ENCODE measurements around the gene GPATCH8.
A peak's percentile ranks its signal among the peaks of the same experiment; 100 is the strongest.

GPATCH8 gene

GRCh38 chr17:44362949-44363612, 140.1 kb downstream of the GPATCH8 start (continued):
- TF ChIP-seq, protein P1, sequence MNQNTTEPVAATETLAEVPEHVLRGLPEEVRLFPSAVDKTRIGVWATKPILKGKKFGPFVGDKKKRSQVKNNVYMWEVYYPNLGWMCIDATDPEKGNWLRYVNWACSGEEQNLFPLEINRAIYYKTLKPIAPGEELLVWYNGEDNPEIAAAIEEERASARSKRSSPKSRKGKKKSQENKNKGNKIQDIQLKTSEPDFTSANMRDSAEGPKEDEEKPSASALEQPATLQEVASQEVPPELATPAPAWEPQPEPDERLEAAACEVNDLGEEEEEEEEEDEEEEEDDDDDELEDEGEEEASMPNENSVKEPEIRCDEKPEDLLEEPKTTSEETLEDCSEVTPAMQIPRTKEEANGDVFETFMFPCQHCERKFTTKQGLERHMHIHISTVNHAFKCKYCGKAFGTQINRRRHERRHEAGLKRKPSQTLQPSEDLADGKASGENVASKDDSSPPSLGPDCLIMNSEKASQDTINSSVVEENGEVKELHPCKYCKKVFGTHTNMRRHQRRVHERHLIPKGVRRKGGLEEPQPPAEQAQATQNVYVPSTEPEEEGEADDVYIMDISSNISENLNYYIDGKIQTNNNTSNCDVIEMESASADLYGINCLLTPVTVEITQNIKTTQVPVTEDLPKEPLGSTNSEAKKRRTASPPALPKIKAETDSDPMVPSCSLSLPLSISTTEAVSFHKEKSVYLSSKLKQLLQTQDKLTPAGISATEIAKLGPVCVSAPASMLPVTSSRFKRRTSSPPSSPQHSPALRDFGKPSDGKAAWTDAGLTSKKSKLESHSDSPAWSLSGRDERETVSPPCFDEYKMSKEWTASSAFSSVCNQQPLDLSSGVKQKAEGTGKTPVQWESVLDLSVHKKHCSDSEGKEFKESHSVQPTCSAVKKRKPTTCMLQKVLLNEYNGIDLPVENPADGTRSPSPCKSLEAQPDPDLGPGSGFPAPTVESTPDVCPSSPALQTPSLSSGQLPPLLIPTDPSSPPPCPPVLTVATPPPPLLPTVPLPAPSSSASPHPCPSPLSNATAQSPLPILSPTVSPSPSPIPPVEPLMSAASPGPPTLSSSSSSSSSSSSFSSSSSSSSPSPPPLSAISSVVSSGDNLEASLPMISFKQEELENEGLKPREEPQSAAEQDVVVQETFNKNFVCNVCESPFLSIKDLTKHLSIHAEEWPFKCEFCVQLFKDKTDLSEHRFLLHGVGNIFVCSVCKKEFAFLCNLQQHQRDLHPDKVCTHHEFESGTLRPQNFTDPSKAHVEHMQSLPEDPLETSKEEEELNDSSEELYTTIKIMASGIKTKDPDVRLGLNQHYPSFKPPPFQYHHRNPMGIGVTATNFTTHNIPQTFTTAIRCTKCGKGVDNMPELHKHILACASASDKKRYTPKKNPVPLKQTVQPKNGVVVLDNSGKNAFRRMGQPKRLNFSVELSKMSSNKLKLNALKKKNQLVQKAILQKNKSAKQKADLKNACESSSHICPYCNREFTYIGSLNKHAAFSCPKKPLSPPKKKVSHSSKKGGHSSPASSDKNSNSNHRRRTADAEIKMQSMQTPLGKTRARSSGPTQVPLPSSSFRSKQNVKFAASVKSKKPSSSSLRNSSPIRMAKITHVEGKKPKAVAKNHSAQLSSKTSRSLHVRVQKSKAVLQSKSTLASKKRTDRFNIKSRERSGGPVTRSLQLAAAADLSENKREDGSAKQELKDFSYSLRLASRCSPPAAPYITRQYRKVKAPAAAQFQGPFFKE (tag by site-specific recombination; IDR thresholded peaks at IDR 0.05; ENCODE audit: borderline replicate concordance), result no peak
- peak; percentile 81 for TF ChIP-seq ZFHX2 (tag by site-specific recombination; conservative IDR thresholded peaks at IDR 0.05)
- no peak for TF ChIP-seq KLF16 (tag by site-specific recombination; IDR thresholded peaks at IDR 0.05)
- no peak for TF ChIP-seq KLF9 (tag by site-specific recombination; IDR thresholded peaks at IDR 0.05; ENCODE audit: low read depth)
- no peak for TF ChIP-seq ZNF239 (tag by site-specific recombination; IDR thresholded peaks at IDR 0.05)
- TF ChIP-seq, protein P2, sequence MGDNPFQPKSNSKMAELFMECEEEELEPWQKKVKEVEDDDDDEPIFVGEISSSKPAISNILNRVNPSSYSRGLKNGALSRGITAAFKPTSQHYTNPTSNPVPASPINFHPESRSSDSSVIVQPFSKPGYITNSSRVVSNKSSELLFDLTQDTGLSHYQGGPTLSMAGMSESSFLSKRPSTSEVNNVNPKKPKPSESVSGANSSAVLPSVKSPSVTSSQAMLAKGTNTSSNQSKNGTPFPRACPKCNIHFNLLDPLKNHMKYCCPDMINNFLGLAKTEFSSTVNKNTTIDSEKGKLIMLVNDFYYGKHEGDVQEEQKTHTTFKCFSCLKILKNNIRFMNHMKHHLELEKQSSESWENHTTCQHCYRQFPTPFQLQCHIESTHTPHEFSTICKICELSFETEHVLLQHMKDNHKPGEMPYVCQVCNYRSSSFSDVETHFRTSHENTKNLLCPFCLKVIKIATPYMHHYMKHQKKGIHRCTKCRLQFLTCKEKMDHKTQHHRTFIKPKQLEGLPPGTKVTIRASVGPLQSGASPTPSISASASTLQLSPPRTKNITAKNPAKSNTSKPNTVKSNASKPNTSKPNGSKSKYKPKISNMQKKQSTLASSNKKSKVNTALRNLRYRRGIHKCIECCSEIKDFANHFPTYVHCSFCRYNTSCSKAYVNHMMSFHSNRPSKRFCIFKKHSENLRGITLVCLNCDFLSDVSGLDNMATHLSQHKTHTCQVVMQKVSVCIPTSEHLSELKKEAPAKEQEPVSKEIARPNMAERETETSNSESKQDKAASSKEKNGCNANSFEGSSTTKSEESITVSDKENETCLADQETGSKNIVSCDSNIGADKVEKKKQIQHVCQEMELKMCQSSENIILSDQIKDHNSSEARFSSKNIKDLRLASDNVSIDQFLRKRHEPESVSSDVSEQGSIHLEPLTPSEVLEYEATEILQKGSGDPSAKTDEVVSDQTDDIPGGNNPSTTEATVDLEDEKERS (tag by site-specific recombination; IDR thresholded peaks at IDR 0.05), result no peak
- TF ChIP-seq, protein P3, sequence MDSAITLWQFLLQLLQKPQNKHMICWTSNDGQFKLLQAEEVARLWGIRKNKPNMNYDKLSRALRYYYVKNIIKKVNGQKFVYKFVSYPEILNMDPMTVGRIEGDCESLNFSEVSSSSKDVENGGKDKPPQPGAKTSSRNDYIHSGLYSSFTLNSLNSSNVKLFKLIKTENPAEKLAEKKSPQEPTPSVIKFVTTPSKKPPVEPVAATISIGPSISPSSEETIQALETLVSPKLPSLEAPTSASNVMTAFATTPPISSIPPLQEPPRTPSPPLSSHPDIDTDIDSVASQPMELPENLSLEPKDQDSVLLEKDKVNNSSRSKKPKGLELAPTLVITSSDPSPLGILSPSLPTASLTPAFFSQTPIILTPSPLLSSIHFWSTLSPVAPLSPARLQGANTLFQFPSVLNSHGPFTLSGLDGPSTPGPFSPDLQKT (IDR thresholded peaks at IDR 0.05; ENCODE audit: borderline replicate concordance, low read depth, low read length), result no peak
- no peak for TF ChIP-seq ZNF639 (tag by site-specific recombination; IDR thresholded peaks at IDR 0.05)
- TF ChIP-seq ZNF24 (tag by site-specific recombination; IDR thresholded peaks at IDR 0.05), result no peak
- TF ChIP-seq SCRT2 (tag by site-specific recombination; IDR thresholded peaks at IDR 0.05), result no peak
- TF ChIP-seq ZNF175 (tag by site-specific recombination; IDR thresholded peaks at IDR 0.05), result no peak
- TF ChIP-seq ZNF426 (tag by site-specific recombination; IDR thresholded peaks at IDR 0.05), result no peak
- TF ChIP-seq, protein P4, sequence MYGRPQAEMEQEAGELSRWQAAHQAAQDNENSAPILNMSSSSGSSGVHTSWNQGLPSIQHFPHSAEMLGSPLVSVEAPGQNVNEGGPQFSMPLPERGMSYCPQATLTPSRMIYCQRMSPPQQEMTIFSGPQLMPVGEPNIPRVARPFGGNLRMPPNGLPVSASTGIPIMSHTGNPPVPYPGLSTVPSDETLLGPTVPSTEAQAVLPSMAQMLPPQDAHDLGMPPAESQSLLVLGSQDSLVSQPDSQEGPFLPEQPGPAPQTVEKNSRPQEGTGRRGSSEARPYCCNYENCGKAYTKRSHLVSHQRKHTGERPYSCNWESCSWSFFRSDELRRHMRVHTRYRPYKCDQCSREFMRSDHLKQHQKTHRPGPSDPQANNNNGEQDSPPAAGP (tag by site-specific recombination; IDR thresholded peaks at IDR 0.05), result no peak
- TF ChIP-seq, protein P5, sequence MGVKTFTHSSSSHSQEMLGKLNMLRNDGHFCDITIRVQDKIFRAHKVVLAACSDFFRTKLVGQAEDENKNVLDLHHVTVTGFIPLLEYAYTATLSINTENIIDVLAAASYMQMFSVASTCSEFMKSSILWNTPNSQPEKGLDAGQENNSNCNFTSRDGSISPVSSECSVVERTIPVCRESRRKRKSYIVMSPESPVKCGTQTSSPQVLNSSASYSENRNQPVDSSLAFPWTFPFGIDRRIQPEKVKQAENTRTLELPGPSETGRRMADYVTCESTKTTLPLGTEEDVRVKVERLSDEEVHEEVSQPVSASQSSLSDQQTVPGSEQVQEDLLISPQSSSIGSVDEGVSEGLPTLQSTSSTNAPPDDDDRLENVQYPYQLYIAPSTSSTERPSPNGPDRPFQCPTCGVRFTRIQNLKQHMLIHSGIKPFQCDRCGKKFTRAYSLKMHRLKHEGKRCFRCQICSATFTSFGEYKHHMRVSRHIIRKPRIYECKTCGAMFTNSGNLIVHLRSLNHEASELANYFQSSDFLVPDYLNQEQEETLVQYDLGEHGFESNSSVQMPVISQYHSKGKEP (tag by site-specific recombination; IDR thresholded peaks at IDR 0.05), result no peak
- TF ChIP-seq ZNF221 (tag by site-specific recombination; IDR thresholded peaks at IDR 0.05; ENCODE audit: borderline replicate concordance), result no peak
- TF ChIP-seq ZFP3 (tag by site-specific recombination; IDR thresholded peaks at IDR 0.05; ENCODE audit: low read depth), result no peak
- TF ChIP-seq ZNF623 (tag by site-specific recombination; IDR thresholded peaks at IDR 0.05), result no peak
- TF ChIP-seq ZNF518A (tag by site-specific recombination; conservative IDR thresholded peaks at IDR 0.05; ENCODE audit: low read depth), result no peak
- no peak for TF ChIP-seq ZNF571 (tag by site-specific recombination; IDR thresholded peaks at IDR 0.05)
